KMS-11 (cell line): ENCODE measurements around the gene CELF2.

Experiments
- H2AFZ ChIP-seq: fragments of 200-600 bp; sonication (generic); 2 replicates; pipeline ENCODE4 v1.6.1; 2016; ENCODE audit warnings: antibody characterized with exemption, mixed run types, low read depth
- H3K27ac ChIP-seq: fragments of 200-600 bp; sonication (generic); 2 replicates; pipeline ENCODE4 v1.6.1; 2016; ENCODE audit warnings: mild to moderate bottlenecking, mixed run types
- H3K27me3 ChIP-seq: fragments of 200-600 bp; sonication (generic); 2 replicates; pipeline ENCODE4 v1.6.1; 2017; ENCODE audit warnings: mild to moderate bottlenecking, low read depth, mixed run types, moderate library complexity; ENCODE audit not compliant: insufficient read depth
- H3K36me3 ChIP-seq: fragments of 200-600 bp; sonication (generic); 2 replicates; pipeline ENCODE4 v1.6.1; 2017; ENCODE audit warnings: mild to moderate bottlenecking, mixed run types; ENCODE audit not compliant: insufficient read depth
- H3K4me1 ChIP-seq: fragments of 200-600 bp; sonication (generic); 2 replicates; pipeline ENCODE4 v1.6.1; 2016; ENCODE audit warnings: mild to moderate bottlenecking, low read depth, mixed run types; ENCODE audit not compliant: poor library complexity, severe bottlenecking
- H3K4me2 ChIP-seq: fragments of 200-600 bp; sonication (generic); 2 replicates; pipeline ENCODE4 v1.7.0; 2016; ENCODE audit warnings: mild to moderate bottlenecking, mixed run types
- H3K4me3 ChIP-seq: fragments of 200-600 bp; sonication (generic); IDR thresholded peaks from 2 replicates; pipeline ENCODE4 v1.6.1; 2017; ENCODE audit warnings: low read depth, low read length, mixed read lengths; ENCODE audit not compliant: insufficient read depth
- H3K79me2 ChIP-seq: fragments of 200-600 bp; sonication (generic); 2 replicates; pipeline ENCODE4 v1.6.1; 2016; ENCODE audit warnings: low read depth, mixed run types; ENCODE audit not compliant: insufficient read depth
- H3K9ac ChIP-seq: fragments of 200-600 bp; sonication (generic); 2 replicates; pipeline ENCODE4 v1.6.1; 2016; ENCODE audit warnings: mild to moderate bottlenecking, mixed run types
- H4K20me1 ChIP-seq: fragments of 200-600 bp; sonication (generic); 2 replicates; pipeline ENCODE4 v1.6.1; 2016; ENCODE audit warnings: mild to moderate bottlenecking, mixed run types; ENCODE audit not compliant: insufficient read depth
- TF ChIP-seq, protein P1 (sequence below): fragments of 200-600 bp; sonication (generic); conservative IDR thresholded peaks from 2 replicates; pipeline ENCODE4 v1.6.1; 2017; ENCODE audit warnings: low read depth, mild to moderate bottlenecking, antibody characterized with exemption, low read length, moderate library complexity, mixed read lengths

Gene CELF2

DNA sequence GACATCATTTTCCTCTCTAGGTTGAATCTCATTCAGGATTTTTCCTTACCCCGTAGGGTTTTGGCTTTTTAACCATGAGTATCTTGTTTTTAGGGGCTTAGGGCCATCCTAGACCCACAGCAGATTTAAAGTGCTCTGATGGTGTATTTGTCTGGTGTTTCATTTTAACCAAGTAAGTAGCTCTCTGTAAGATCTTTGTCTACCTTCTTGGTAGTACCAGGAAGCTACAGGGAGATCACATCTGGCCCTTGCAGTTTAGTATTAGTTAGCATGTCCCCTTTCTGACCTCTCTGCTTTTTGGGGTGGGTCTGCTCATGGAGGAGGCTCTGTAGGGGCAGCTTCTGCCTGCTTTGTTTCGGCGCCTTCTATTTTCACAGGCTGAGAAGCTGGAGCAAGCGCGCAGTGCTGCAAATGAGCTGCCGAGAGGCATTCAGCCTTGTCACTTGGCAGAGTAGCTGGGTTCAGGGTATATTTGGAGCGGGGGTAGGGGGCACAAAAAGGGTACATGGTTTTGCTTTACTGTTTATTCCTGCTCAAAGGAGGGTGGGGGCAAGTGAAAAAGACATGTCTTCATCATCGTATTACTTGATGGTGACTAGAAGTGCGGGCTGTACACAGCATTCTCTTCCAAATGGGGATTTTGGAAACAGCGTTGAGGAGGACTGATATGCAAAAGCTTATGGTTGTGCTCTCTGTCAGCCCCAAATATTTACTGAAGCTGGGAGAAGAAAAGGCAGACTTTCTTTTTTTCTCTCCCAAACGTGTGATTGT is 146.3 kb downstream of the CELF2 start:
- TF ChIP-seq, protein P1, sequence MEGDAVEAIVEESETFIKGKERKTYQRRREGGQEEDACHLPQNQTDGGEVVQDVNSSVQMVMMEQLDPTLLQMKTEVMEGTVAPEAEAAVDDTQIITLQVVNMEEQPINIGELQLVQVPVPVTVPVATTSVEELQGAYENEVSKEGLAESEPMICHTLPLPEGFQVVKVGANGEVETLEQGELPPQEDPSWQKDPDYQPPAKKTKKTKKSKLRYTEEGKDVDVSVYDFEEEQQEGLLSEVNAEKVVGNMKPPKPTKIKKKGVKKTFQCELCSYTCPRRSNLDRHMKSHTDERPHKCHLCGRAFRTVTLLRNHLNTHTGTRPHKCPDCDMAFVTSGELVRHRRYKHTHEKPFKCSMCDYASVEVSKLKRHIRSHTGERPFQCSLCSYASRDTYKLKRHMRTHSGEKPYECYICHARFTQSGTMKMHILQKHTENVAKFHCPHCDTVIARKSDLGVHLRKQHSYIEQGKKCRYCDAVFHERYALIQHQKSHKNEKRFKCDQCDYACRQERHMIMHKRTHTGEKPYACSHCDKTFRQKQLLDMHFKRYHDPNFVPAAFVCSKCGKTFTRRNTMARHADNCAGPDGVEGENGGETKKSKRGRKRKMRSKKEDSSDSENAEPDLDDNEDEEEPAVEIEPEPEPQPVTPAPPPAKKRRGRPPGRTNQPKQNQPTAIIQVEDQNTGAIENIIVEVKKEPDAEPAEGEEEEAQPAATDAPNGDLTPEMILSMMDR, result no peak
- H3K27me3 ChIP-seq, result no peaks in the 10 kb centered on the region
- H3K36me3 ChIP-seq, result no peaks in the 10 kb centered on the region
- peak overlapping the region; percentile 86 for H2AFZ ChIP-seq
- H4K20me1 ChIP-seq, result no peaks in the 10 kb centered on the region
- H3K27ac ChIP-seq, result peak overlapping the region; percentile 64
- H3K9ac ChIP-seq, result peak overlapping the region; percentile 72; the same call in 1 of the 2 replicates
- H3K4me3 ChIP-seq, result no peak overlapping the region
- peaks cover 32% of the 10 kb centered on the region for H3K79me2 ChIP-seq
- H3K4me1 ChIP-seq, result peaks cover 56% of the 10 kb centered on the region
- peak overlapping the region; percentile 50 for H3K4me2 ChIP-seq

DNA sequence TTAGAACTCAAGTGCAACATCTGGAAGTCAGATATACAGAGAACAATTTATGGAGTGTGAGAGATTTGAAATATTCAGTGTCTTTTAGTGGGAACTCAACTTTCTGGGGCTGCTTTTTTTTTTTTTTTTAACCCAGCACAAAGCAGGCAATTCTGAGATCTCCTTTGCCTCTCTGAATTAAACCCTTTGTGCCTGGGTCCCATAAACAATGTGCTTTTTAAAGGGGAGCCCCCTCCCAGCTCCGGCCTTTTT is 146.8 kb downstream of the CELF2 start:
- Histone ChIP-seq H3K36me3 (no peaks in the 10 kb centered on the region), H3K27ac (peak overlapping the region; percentile 64), H3K9ac (peak overlapping the region; percentile 72; the same call in 1 of the 2 replicates), H4K20me1 (no peaks in the 10 kb centered on the region), H3K4me1 (peaks cover 58% of the 10 kb centered on the region), H2AFZ (peak overlapping the region; percentile 86; the same call in 1 of the 2 replicates), H3K27me3 (no peaks in the 10 kb centered on the region), H3K79me2 (peaks cover 37% of the 10 kb centered on the region), H3K4me2 (peak overlapping the region; percentile 50), H3K4me3 (no peak overlapping the region)
- TF ChIP-seq, protein P1, result no peak

DNA sequence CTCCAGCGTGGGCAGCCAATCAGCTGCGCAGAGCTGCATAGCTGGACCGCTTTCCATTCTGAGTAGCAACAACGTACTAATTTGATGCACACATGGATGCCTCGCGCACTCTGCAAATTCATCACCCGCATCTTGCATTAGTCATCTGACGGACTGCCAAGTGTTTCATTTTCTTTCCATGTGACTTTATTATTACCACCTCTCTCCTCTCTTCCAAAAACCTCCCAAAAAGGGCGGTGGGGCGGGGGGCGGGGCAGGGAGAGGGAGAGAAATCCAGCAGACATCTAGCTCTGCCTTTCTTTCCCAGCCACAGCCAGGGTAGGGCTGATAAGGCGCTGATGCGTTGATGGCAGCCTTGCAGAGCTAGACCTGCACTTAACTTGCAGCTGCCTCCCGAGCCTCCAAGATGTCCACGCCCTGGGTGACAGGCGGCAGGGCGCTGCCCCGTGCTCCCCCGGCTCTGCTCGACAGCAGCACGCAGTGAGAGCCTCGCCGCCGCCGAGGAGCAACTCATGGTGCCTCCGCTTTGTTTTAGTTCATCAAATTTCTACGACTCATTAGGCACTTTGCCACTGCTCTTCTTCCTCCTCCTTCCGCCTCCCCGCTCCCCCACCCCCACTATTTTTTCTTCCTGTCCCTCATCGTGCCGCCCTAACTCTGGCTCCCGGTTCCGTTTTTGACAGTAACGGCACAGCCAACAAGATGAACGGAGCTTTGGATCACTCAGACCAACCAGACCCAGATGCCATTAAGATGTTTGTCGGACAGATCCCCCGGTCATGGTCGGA is 147.3 kb downstream of the CELF2 start:
- Histone ChIP-seq H3K4me1 (peaks cover 58% of the 10 kb centered on the region), H3K36me3 (no peaks in the 10 kb centered on the region), H3K4me3 (peak overlapping the region; percentile 69), H3K4me2 (peak overlapping the region; percentile 50), H4K20me1 (no peaks in the 10 kb centered on the region), H3K79me2 (peaks cover 42% of the 10 kb centered on the region), H3K27ac (peak overlapping the region; percentile 64), H2AFZ (peak overlapping the region; percentile 86), H3K27me3 (no peaks in the 10 kb centered on the region), H3K9ac (peak overlapping the region; percentile 72)
- TF ChIP-seq, protein P1, result no peak

DNA sequence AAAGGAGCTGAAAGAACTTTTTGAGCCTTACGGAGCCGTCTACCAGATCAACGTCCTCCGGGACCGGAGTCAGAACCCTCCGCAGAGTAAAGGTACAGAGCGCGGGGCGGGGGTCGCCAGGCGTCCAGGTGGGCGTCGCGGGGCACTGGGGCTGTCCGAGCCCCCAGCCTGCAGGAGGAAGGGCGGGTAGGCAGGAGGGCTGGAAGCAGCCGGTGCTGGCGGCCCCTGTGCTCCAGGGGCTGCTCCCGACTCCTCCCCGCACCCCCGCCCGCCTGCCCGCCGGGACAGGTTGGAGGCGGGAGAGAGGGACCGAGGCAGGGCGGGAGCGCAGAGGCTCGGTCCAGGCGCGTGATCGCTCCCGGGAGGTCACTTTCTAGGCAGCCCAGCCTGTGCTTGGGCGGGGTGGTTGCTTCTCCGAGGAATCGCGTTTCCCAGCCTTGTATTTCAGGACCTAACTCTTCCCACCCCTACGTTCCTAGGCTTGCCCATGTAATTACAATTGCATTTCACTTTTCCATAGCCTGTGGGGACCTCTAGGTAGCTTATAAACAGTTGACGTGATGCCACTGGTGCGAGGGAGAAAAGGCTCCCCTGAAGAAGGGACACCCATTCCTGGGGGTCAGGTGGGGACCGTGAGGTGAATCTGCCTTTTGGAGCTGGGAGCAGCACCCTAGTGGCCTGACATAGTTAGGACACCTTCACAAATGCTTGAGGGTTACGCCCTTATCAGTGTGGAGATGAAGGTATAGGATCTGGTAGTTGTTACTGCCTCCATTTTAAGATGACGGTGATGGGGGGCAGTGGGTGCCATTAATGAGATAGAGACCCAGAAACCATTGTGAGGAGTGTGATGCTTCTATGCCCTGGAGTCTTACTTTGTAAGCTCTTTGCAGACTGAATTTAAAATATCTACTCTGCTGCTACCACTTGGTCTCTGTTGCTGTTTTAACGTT is 148.2 kb downstream of the CELF2 start:
- H3K36me3 ChIP-seq, result no peaks in the 10 kb centered on the region
- TF ChIP-seq, protein P1, result peak; percentile 87
- H3K4me1 ChIP-seq, result peaks cover 58% of the 10 kb centered on the region
- H3K9ac ChIP-seq, result peak overlapping the region; percentile 72
- peak overlapping the region; percentile 69 for H3K4me3 ChIP-seq
- H3K27me3 ChIP-seq, result no peaks in the 10 kb centered on the region
- H3K27ac ChIP-seq, result peak overlapping the region; percentile 64
- peak overlapping the region; percentile 50 for H3K4me2 ChIP-seq
- H4K20me1 ChIP-seq, result no peaks in the 10 kb centered on the region
- peak overlapping the region; percentile 86 for H2AFZ ChIP-seq
- peaks cover 51% of the 10 kb centered on the region for H3K79me2 ChIP-seq
